Colon (tissue), 2 donors: Measurements from ENCODE around the gene RCVRN.

ENCODE experiments used
- FAIRE-seq: peaks from 2 replicates; lab custom pipeline; 2012; peaks lifted over from hg19 to GRCh38; lab: Jason Lieb, UNC
- donor health status: control.
- donor health status: control.

Gene RCVRN

GRCh38 chr17:9898812-9899211 is 6.3 kb downstream of the RCVRN start:
- FAIRE-seq: no peak

GRCh38 chr17:9897372-9897968 is 7.6 kb downstream of the RCVRN start:
- no peak for FAIRE-seq

GRCh38 chr17:9895923-9896322 is 9.1 kb downstream of the RCVRN start:
- FAIRE-seq: no peak

- FAIRE-seq: no peak
Observed at GRCh38 chr17:9894231-9894630, 10.8 kb downstream of the RCVRN start.

- no peak for FAIRE-seq
Observed at GRCh38 chr17:9893411-9894012, 11.6 kb downstream of the RCVRN start.

GRCh38 chr17:9890124-9890523 is 14.9 kb downstream of the RCVRN start:
- no peak for FAIRE-seq

GRCh38 chr17:9887508-9887907 is 17.6 kb downstream of the RCVRN start:
- FAIRE-seq: no peak

- no peak for FAIRE-seq
Observed at GRCh38 chr17:9886141-9886930, 18.7 kb downstream of the RCVRN start.

- no peak for FAIRE-seq
Observed at GRCh38 chr17:9883451-9883850, 21.6 kb downstream of the RCVRN start.

GRCh38 chr17:9880582-9880999 is 24.5 kb downstream of the RCVRN start:
- no peak for FAIRE-seq

- no peak for FAIRE-seq
Observed at GRCh38 chr17:9878786-9879525, 26.1 kb downstream of the RCVRN start.

- FAIRE-seq: no peak
Observed at GRCh38 chr17:9878356-9878755, 26.7 kb downstream of the RCVRN start.

GRCh38 chr17:9875441-9875840 is 29.6 kb downstream of the RCVRN start:
- no peak for FAIRE-seq

GRCh38 chr17:9874722-9875121 is 30.3 kb downstream of the RCVRN start:
- no peak for FAIRE-seq

- no peak for FAIRE-seq
Observed at GRCh38 chr17:9872852-9873251, 32.2 kb downstream of the RCVRN start.

- no peak for FAIRE-seq
Observed at GRCh38 chr17:9868552-9868951, 36.5 kb downstream of the RCVRN start.

GRCh38 chr17:9865586-9865985 is 39.5 kb downstream of the RCVRN start:
- FAIRE-seq: no peak

- FAIRE-seq: no peak
Observed at GRCh38 chr17:9862949-9863348, 42.1 kb downstream of the RCVRN start.

- no peak for FAIRE-seq
Observed at GRCh38 chr17:9862220-9862619, 42.9 kb downstream of the RCVRN start.

GRCh38 chr17:9860851-9861250 is 44.2 kb downstream of the RCVRN start:
- no peak for FAIRE-seq

GRCh38 chr17:9859781-9860180 is 45.3 kb downstream of the RCVRN start:
- no peak for FAIRE-seq

- no peak for FAIRE-seq
Observed at GRCh38 chr17:9855036-9855435, 50.0 kb downstream of the RCVRN start.

- no peak for FAIRE-seq
Observed at GRCh38 chr17:9854255-9854654, 50.8 kb downstream of the RCVRN start.
